Activated CD4-positive, alpha-beta T cell treated with anti-CD3 and anti-CD28 coated beads for 24 hours (primary cell): ENCODE measurements around the gene PDGFD.

Experiments
- DNase-seq, 2 donors: peaks; one replicate each; pipeline ENCODE4 v3.0.0-alpha.2; 2020; ENCODE audit warnings: low read depth in 2 of 2

The PDGFD gene

GRCh38 chr11:103920933-103921332 is 243.0 kb downstream of the PDGFD start:
- DNase-seq: no peak

DNA sequence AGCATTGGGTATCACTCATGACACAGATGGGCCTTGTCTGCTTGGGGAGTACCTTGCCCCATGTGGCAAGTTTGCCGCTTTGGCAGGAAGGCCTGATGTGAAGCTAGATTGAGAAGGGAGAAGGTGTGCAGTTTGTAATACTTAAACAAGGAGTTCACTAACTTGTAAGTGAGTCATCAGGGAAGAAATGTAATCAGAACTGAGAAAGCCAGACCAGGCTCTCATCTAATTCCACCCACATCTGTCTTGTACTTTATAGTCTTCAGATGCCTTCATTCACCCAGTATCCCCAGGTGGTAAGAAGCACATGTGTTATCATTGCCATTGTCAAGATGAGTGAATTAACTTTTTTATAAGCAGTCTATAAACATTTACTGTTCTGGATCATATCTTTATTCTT is 243.5 kb downstream of the PDGFD start:
- DNase-seq: no peak

- DNase-seq: no peak
Measured at GRCh38 chr11:103910721-103911120, 253.2 kb downstream of the PDGFD start.

- DNase-seq: no peak
Measured at GRCh38 chr11:103907548-103908455, 256.1 kb downstream of the PDGFD start.

GRCh38 chr11:103907136-103907535 is 256.8 kb downstream of the PDGFD start:
- DNase-seq: no peak

GRCh38 chr11:103906291-103906867 is 257.6 kb downstream of the PDGFD start:
- DNase-seq: no peak

DNA sequence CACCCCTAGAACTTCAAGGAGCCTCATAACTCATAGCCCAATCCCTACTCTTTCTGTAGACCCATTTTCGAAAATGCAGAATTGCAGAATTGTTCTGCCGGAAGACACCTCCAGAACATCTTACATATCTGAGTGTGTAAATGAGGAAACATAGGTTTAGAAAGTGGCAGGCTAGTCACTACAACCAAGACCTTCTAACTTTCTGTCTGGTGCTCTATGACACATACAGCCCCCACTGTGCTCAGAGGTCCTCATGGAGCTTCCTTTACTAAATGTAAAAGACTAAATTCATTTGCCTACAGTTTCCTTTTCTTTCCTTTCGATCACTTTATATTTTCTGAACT is 259.7 kb downstream of the PDGFD start:
- DNase-seq: no peak

DNA sequence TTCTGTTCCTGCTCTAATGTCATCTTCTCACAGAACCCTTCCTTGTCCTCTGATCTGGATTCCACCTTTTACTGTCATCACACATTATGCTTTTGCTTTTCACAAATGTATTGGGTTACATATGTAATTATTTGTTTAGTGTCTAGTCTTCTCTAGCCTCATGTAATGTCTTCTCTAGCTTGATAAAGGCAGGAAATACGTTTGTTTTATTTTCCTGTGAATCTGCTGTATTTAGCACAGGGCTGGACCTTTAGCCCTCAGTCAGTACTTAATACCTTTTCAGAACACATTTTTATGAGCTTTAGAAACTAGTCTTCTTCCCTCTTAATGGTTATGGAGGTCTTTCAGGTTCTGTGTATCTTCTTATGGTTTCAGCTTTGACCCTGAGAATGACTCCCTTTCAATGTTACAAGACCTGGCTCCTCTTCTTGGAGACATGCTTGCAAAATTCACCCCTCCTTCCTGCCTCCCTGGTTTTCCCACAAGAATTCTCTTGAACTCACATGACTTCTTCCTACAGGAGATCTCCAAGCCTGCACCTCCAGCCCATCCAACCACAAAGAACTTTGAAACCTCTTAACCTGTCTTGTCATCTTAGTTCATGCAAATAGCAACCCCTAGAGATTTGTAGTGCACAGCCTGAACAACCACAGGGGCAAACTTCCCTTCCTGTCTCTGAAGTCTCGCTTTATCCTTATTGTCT is 260.2 kb downstream of the PDGFD start:
- DNase-seq: no peak

DNA sequence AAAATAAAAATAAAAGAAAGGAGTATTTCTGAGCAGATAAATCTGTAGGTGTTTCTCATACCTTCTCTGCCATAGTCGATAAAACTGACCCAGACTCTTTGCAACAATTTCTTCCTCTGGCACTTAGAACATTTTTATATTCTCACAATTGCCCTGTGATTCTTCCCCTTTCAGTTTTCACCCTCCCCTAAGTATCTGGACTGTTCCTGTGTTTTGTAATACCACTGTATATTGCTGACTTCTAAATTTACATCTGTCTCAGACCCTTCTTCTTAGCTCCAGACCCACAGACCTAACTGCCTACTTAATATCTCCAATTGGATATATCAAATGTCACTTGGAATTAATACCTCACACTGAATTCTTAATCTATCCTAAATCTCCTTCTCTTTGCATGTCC is 261.0 kb downstream of the PDGFD start:
- DNase-seq: no peak

DNA sequence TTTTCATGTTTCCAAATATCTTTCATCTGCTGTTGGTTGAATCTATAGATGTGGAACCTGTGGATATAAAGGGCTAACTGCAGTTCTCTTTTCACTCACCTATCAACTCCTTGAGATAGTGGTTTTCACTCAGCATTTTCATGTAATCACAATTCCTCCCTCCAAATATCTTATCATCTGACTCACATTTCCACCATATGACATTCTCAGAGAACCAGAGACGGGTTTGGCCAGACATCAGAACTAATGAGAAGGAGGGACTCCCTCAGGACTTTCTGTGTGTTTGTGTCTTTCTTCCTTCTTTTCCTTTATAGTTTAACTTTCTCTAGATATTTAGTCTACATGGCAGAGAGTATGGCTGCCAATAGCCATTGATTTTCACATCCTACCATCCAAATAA is 262.3 kb downstream of the PDGFD start:
- DNase-seq: no peak

DNA sequence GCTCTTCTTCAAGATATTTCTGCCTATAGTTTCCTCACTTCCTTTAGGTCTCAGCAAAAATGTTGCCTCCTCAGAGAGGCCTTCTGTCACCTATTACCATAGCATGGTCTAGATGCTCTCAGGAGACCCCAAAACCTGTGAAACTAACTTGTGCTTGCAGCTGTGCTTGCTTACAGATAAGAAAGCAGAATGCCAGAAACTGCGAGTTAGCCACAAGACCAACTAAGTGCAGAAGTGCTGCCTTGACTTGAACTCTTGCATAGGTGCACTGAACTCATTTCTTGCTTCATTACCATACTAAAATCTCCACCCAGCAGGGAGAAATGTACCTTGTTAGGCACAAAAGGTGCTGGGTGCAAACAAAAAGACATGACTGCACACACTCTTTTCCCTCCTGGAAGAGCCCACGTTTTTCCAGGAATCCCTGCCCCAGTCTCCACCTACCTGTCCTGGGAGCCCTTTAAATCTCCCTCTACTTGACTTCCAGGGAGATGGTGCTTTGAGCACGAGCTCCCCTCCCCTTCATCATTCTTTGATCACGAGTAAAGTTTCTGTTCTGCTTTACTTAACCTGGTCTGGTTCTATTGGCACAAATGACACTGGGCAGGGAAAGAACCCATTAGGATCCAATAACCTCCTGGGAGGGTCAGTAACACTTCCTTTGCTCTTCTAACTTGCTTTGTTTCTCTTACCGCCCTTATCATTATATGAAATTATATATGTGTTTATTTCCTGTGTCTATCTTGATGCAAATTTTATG is 265.2 kb downstream of the PDGFD start:
- DNase-seq: no peak

- DNase-seq: no peak
Measured at GRCh38 chr11:103898065-103898464, 265.9 kb downstream of the PDGFD start.

GRCh38 chr11:103897160-103897936 is 266.6 kb downstream of the PDGFD start:
- no peak for DNase-seq

GRCh38 chr11:103895106-103895505 is 268.8 kb downstream of the PDGFD start:
- no peak for DNase-seq

GRCh38 chr11:103894673-103895072 is 269.3 kb downstream of the PDGFD start:
- DNase-seq: no peak

DNA sequence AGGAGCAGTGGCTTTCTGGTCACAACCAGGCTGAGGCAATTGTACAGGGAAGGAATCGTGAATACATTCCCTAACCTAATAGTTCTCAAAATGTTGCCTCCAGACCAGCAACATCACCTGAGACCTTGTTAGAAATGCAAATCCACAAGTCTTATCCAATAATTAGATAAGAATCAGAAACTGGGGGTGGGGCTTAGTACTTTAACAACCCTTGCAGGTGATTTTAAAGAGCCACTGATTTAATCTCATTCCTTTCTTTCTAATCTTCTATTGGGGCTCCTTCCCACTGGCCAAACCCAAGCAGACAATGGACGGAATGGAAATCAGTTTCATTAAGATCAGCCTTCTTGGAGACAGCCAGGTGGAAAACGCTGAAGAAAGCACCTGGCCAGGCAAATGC is 269.9 kb downstream of the PDGFD start:
- DNase-seq: no peak

- DNase-seq: no peak
Measured at GRCh38 chr11:103893371-103893770, 270.6 kb downstream of the PDGFD start.

DNA sequence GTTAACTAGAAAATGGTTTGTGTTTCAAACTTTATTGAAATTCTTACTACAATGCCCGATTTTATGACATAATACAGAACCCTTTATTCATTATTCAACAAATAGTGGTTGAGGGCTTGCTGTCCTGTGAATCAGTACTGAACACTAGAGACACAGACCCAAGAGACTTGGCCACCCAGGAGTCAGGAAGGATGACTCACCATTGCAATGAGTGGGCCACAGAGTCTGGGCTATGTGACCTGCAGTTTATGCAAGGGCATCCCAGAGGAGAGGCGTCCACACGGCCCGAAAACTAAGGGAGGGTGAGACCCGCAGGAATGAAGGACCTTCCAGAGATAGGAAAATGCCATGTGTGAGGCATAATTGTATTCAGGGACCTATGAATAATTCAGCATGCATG is 271.3 kb downstream of the PDGFD start:
- DNase-seq: no peak

DNA sequence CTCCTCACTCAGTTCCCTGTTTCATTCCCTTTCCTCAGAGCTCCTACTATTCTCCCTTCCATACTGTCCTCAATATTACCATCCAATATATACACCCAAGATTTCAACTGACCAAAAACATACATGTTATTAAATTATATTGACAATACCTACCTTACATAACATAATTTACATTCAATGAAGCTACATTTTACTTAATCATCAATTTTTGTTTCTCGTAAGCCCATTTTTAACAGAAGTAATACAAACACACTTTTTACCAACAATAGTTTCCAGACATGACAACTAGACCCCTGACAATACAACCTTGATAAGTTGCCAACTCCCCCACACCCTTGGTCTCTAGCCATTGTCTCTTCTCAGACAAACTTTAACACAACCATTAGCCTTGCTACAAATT is 273.3 kb downstream of the PDGFD start:
- no peak for DNase-seq

DNA sequence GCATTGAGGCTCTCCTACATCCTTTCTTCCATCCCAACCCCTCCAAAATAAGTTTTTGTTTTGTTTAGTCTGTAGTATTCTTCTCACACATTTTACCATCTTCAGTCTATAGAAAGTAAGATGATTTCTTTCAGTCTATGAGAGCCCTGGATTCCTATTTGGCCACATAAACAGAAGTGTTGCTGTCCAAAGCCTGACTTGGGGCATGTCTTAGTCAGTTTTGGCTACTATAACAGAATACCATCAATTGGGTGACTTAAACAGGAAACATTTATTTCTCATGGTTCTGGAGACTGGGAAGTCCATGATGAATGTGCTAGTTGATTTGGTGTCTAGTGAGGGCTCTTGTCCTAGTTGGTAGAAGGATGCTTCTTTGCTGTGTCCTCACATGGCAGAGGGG is 274.3 kb downstream of the PDGFD start:
- DNase-seq: no peak

DNA sequence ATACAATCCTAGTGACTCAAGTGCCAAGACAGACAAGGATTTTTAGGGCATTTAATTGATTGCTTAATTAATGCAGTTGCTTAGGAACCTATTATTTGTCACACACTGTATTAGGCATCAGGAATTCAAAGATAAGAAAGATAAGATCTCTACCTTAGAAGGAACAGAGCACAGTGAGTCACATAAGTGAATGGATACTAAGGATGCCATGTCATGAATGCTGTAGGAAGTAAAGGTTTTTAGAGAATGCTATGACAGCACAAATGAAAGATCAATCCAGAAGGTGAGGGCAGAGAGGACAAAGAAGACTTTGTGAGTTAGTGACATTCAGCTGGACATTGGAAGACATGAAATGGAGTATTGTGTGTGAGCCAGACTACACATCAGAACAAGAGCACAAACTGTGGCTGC is 275.4 kb downstream of the PDGFD start:
- DNase-seq: no peak
